Measurements from ENCODE around the gene GRM8.

GRM8 gene

DNA sequence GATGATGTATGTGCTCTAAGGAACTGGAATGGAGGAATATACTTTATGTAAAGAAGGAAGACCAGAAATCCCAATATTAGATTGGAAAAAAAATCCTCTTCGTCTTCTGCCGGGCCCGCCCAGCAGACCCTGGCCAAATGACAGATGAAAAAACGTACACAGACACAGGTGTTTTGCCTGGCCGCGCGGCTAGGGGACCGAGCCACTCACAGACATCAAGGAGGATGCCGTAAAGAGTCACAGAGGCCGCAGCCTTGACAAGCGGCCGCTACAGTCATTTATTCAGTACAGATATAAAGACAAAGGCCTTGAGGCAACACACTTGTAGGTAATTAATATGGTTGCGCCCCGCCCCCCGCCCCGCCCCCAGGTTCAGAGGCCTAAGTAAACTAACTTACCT is 594.1 kb downstream of the GRM8 start:
- no peak for DNase-seq (ENCODE audit: low read depth)

DNA sequence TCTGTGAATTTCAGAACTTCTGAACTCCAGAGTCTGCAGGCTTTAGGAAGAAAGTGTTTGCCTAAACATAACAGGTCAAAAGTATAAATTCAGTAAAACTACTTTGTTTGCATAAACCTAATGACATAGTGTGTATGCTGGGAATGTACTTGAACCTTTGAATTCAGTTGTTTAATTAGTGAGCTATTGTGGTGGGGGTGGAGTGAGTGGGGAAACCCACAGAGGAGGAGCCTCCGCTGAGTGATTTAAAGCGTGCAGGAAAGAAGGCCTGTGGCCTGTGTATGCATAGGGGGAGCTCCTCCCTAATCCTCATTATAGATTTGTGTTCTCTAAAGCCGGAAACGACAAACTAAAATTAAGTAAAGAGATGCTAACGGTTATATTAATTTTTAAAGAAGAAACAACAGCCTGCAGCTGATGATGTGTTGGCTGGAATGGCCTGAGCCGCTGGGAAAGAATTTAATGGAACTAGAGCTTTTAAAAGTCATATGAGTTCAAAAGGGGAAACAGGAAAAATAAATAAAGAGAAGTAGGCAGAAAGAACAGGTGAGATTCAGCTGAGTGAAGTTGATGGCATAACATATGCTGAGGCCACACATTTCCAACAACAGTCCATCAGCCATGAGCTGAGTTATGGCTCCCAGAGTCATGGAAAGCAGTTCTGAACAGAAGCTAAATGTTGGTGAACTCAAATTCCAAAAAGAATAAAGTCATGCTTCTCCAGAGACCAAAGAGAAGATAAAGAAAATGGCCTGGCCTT is 595.0 kb downstream of the GRM8 start:
- no peak for DNase-seq (ENCODE audit: low read depth)

DNA sequence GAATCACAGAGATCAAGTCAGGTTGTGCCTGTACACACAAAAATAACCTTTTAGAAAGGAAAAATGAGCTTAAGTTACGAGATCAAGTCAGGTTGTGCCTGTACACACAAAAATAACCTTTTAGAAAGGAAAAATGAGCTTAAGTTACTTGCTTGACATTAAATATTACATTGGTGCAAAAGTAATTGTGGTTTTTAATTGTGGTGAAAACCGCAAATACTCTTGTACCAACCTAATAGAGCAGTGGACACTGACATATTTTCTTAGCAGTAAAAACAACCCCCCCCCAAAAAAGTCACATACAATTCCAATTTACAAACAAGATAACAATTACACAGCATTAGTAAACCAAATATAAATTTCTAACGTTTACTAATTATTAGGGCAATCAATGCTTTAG is 595.6 kb downstream of the GRM8 start:
- DNase-seq (ENCODE audit: low read depth), result no peak

DNA sequence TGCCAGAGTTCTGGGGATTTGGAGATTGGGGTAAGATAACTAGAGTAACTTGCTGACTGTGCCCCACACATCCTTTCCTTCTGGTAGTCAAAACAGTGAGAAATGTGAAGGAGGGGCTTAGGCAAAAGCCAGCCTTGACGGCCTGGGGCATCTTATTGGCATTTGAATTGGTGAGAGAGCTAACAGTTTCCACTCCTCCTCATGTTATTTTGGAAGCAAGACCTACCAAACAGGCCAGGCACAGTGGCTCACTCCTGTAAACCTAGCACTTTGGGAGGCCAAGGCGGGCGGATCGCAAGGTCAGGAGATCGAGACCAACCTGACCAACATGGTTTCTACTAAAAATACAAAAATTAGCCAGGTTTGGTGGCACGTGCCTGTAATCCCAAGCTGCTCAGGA is 596.6 kb downstream of the GRM8 start:
- DNase-seq (ENCODE audit: low read depth), result no peak

DNA sequence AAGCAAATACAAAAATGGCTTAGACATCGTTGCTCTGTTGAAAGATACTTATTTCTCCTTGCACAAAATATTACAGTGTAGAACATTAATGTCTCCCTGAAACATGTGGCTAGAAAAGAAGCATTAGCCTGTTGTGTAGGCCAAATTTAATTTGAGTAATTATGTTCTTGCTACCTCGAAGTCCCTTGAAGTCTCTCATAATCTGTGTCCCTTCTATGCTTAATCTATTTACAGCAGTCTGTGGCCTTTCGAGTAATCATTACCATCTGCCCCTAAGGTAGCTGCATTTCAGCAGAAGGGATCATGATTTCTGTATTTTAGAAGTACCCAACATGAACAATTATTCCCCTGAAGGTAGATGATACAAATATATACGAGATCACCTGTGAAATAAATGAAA is 615.2 kb downstream of the GRM8 start:
- no peak for DNase-seq (ENCODE audit: low read depth)

DNA sequence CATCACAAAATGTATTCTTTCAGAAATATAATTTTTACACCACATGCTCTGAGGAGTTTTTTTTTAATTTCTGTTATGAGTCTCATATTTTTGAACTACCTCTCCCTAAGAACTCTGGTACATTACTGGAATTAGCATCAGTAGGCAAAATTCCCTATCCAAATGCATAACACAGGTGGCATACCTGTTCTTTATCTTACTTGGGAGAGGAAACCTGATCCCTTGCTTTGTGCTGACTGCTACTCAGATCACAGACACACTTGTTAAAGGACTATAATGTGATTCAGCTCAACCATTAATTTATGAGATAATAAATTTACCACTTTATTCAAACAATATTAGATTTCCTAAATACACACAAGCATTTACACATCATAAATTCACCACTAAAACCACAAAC is 617.2 kb downstream of the GRM8 start:
- no peak for DNase-seq (ENCODE audit: low read depth)

DNA sequence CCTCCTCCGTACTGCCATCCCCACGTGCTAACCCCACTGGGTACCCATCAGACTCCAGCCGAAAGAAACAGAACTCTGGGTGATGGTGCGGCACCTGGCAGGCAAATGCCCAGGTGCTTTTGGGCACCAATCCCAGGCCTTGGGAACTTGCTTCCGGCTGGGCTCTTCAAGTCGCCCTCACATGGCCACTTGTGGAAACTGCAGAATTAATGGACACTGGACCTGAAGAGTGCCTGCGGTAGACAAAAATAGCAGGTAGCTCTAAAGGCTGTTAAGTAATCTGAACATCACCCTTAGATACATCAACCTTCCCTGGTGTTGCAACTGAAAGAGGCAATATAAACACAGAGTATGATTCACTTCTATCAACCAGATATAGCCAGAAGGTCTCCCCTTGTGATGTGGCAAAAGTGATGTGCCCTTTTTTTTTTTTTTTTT is 644.4 kb downstream of the GRM8 start:
- no peak for DNase-seq (ENCODE audit: low read depth)

DNA sequence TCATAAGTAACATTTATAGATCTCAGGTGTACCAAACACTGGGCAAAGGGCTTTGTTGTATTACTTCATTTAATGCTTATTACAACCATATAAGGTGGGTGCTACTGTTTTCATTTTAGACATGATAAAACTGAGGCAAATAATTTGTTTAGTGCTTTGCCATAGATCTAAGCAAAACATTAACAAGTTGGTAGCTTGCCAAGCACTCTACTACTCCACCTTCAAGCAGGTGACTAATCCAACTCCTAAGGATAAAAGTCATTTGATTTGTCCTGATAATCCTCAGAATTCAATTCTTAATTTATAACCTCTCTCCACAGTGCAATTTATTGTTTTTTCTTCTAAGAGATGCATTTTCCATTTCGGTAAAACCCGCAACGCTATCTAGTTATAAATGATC is 646.4 kb downstream of the GRM8 start:
- DNase-seq (ENCODE audit: low read depth), result no peak

DNA sequence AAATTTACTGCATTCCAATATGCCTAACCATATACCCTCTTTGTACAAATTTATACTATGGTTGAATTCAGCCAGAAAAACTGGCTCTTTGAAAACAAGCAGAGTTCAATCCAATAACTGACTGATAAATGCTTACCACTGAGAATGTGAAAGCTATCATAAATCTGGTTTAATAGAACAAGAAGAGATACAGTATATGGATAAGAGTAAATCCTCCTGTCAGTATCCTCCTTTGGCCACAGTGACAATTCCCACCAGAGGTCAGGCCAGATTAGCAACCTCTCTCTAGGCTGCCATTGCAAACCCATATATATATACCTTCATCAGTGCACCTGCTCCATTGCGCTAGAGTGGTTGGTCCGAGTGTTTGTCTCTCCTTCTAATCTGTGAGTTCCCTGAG is 647.2 kb downstream of the GRM8 start:
- no peak for DNase-seq (ENCODE audit: low read depth)

DNA sequence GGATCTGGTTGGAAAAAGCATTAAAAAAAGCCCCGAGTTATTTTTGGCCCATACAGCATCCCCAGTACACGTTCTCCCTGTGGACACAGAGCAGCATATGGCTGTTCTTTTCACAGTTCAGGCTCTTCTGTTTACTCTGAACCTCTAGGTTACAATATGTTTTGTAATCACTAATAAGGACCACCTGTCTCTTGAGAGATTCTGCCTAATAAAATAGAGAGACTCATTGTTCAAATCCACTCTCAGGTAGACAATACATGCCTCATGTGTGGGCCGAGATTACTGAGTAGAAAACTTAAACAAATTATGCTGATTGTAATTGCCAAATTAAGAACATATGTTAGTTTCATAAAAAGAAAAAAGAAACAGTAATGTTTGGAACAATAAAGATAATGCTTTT is 647.7 kb downstream of the GRM8 start:
- no peak for DNase-seq (ENCODE audit: low read depth)

DNA sequence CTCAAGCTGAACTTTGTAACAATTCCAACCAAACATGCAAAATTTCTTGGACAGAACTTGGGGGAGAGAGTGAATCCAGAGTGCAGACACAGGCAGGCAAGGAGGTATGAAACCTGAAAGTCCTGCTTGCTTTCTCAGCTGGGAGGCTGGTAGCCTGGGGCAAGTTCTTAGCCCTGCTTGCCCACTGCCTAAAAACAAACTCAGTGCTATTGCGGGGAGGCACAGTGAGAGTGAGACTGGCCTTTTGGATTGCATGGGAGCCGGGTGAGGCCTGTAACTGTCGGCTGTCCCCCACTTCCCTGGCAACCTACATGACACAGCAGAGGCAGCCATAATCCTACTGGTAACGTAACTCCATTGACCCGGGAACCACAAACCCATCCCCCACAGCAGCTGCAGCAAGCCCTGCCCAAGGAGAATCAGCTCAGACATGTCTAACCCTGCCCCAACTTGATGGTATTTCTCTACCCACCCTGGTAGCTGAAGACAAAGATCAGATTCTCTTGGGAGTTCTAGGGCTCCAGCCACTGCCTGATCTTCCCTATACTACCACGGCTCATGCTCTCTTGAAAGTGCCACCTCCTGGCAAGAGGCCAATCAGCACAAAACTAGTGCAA is 663.6 kb downstream of the GRM8 start:
- DNase-seq (ENCODE audit: low read depth), result no peak

DNA sequence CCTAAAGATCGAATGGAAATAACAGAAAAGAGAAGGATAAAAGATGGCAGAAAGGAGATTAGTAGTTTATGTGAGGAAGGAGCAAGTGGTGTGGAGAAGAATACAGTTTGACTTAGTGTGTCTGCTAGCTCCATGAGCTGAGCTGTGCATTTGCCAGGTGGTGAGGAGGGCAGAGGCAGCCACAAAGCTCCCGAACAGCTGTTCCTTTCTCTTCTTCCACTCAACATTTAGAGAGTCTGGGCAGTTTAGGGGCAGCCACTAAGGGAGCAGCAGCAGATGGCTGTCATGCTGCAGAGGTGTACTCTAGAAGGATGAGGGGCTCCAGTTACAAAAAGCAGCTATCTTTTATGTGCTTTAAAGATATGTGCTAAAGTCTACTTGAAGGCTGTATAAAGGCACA is 674.4 kb downstream of the GRM8 start:
- DNase-seq (ENCODE audit: low read depth), result no peak

DNA sequence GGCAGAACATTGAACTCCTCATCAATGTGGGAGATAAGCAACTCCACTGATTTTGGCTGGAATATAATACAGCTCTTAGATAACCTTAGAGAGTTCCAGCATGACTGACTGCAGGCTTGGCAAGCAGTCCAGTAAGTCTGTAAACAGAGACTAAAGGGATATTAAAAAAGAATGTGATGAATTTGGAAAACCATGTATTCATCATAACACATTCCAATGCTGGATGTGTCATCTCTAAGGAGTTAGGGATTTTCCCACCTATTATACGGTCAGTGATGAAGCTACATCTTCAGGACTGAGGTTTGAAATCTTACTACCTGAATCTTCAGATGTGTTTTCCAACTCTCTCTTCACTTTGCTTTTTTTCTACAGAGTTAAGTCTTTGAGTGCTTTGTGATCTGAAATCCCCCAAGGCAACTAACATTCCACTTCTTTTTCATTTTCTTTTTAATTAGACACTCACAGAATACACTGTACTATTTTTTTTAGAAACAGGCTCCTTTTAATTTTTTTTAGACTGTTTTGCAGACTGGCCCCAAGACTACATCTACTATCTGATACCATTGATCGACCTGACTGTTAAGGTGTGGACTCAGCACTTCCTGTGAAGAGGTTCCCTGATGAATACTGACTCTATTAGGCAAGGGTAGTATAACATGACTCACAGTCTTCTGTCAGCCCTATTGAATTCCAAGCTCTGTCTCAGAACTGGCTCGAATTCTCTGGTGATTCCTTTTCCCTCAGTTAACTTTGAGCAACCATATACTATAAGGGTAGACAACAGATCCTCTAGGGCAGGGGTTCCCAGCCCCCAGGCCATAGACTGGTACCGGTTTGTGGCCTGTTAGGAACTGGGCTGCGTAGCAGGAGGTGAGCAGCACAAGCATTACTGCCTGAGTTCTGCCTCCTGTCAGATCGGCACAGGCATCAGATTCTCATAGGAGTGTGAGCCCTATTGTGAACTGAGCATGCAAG is 678.2 kb downstream of the GRM8 start:
- no peak for DNase-seq (ENCODE audit: low read depth)

DNA sequence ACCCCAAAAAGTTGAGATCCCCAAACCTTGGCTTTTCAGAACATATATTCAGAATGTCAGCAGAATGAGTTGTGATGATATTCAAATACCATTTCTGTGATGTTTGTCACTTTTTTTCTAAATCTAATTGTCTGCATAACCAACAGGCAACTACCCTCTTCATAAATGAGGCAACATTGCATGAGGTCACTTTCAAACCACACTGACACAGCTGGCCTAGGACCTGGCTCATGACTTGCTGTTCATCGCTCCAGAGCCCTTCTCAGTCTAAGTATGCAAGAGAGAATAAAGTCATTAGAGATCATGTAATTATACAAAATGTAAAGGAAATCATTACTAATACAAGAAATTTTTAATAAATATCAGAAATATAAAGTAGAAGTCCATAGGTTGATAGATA is 681.9 kb downstream of the GRM8 start:
- DNase-seq (ENCODE audit: low read depth), result no peak

DNA sequence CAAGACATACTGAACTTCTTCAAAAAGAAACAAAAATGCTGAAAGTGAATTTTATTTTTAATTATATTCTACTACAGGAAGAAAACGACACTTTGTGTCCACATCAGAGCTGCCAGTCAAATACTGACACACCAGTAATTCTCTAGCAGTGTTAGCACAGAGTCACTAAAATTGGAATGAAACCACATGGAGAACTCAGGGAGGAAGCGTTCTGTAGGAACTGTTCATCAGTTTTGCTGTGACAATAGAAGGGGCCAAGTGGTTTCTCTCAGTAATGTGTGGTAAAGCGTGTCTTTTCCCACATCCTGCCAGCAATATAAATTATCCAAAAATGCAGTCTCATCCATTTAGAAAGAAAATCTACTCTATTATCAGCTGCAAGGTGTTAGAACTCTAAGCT is 683.3 kb downstream of the GRM8 start:
- no peak for DNase-seq (ENCODE audit: low read depth)

DNA sequence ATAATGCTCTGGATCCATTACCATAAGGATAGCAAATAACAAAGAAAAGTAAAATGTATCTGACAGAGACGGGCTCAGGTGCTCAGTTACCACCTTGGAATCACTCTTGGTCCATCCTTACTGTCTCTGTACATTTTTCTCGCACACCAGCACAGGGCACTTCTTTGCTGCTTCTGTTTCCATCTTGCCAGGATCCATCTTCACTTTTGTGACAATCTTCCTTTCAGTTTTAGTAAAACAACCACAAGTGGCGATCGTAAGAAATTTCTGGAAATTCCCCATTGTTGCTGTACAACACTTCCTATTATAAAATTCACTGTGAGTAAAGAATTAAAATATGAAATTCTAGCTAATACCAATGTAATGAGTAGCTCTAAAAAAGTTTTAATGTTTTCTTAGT is 695.5 kb downstream of the GRM8 start:
- no peak for DNase-seq (ENCODE audit: low read depth)

DNA sequence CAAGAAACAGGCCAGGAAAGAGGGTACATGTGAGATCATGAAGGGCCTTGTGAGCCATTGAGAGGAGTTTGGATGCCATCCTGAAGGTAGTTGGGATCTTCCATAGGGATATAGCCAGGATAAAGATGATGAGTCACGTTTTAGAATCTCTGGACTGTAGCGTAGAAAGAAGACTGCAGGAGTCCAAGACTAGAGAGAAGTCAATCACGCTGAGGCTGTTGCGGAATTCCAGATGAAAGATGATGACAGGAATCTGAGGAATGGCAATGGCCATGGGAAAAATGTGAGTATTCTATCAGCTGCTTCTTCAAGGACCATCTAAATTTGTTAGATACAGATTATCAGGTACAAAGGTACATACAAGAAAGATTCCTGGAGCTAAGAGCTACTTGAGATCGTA is 711.3 kb downstream of the GRM8 start:
- DNase-seq (ENCODE audit: low read depth), result no peak

DNA sequence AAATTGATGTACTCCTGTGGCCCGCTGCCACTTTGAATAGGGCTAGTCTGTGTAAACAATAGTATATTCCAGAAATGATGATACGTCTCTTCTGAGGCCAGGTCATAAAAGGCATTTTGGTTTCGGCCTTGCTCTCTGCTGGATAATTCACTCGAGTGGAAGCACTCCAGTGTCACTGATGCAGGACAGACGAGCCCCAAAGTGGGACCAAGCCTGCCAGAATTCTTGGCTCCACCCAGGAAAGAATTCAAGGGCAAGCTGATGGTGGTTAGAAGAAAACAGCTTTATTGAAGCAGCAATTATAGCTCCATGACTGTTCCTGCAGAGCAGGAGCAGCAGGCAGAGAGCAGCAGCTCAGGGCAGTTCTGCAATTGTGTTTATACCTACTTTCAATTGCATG is 717.6 kb downstream of the GRM8 start:
- DNase-seq (ENCODE audit: low read depth), result no peak

DNA sequence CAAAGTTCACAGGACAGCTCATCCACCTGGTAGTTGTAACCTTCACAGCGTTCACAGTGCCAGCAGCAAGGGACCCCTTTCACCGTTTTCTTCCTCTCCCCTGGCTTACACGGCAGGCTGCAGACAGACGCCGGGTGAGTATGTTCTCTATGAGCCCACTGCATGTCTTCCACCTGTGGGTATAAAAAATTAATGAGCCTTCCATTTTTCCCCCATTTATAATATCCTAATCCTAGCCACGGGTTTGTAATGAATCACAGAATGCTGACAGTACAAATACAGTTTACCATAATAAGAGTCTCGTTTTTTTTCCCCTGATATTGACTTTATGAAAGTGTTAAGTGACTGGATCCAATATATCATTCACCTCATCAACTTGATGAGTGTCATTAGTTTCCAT is 719.0 kb downstream of the GRM8 start:
- no peak for DNase-seq (ENCODE audit: low read depth)

DNA sequence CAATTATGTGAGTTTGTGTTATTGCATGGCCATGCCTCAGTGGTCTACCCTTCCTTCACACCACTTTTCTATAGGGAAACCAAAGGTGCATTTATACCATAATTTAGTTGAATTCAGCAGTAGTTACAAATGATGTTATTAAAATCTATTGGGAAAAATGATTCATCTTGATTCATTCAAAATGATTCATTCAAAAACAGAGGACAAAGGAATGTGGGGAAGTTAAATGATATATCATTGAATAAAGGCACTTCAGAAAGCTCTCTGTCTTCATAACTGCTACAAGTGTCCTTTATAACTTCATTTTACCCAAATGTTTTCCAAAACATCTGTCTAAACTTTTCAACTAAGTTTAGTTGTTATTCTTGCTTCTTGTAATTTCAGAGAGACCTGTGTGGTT is 722.9 kb downstream of the GRM8 start:
- no peak for DNase-seq (ENCODE audit: low read depth)

DNA sequence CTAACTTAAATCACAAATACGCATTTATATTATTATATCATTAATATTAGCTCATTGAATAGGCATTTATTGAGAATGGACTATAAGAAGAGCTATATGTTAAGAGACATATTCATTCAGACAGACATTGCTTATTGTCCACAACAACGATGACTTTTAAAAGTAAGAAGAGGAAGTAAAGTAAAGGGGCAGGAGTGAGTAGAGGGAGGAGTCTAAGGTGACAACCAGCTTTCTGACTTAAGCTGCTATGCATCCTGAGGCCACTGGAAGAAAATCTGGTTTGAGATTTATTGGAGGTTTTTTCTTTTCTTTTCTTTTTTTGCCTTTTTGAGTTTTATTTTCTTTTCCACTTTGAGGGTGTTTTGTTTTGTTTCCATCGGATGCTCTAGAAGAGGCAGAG is 723.5 kb downstream of the GRM8 start:
- no peak for DNase-seq (ENCODE audit: low read depth)

DNA sequence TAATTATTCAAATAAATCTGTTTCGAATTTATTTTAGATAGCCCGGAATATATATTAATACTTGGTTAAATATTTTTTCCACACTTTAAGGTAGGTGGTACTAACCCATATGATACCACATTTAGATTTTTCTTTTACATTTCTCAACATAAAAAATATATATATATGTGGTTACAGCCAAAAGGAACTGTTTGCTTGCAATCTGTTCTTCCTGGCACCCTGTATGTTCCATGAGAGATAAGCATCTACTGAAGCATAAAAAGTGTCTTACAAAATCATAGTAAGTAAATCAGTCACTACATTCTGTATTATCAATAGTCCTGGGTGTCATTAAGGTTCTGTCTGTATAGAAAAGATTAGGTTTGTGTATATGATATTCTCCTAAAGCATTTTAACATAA is 726.8 kb downstream of the GRM8 start:
- DNase-seq (ENCODE audit: low read depth), result no peak

DNA sequence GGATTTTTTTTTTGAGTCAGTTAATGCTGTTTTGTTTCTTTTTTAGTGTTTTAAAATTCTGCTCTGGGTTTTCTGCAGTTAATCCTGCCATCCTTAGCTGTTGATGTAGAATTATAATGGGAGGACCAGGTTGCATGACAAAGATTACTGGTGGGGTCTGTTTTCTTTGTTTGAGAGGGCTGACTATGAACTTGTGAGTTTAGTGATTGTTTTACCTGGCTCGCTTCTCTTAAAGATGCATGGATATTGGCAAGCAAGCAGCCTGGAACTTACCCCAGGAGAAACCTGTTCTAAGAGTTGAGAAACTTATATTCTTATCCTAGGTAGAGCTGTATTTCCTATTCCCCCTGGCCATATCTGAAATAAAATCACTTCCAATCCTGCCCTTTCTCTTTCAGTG is 727.8 kb downstream of the GRM8 start:
- no peak for DNase-seq (ENCODE audit: low read depth)

All from stimulated activated CD4-positive, alpha-beta T cell treated with anti-CD3 and anti-CD28 coated beads, Interleukin-2, amount 100 ng/mL, for 4 hours (primary cell).